Mesothelial cell of epicardium (in vitro differentiated cells): ENCODE measurements around the gene THADA. TPM values are rescaled to one million over a fixed set of nuclear protein-coding genes. Genes with fewer than 3 reads are reported as not detected.

Experiments used
- DNase-seq, 2 experiments: peaks; one replicate each; pipeline ENCODE4 v3.0.0; 2021; ENCODE audit warnings: low spot score in 2 of 2; ENCODE audit not compliant: unreplicated experiment in 2 of 2
- H3K27ac Mint-ChIP-seq: 2 replicates; pipeline ENCODE4 v1.8.0; 2021; ENCODE audit warnings: mixed read lengths
- H3K27me3 Mint-ChIP-seq: 2 replicates; pipeline ENCODE4 v1.8.0; 2021; ENCODE audit warnings: low read depth, mixed read lengths
- H3K36me3 Mint-ChIP-seq: 2 replicates; pipeline ENCODE4 v1.8.0; 2021; ENCODE audit warnings: mixed read lengths
- H3K4me1 Mint-ChIP-seq: 2 replicates; pipeline ENCODE4 v1.8.0; 2021; ENCODE audit warnings: mixed read lengths
- H3K4me3 Mint-ChIP-seq: 2 replicates; pipeline ENCODE4 v1.8.0; 2021; ENCODE audit warnings: mild to moderate bottlenecking, moderate library complexity, mixed read lengths
- H3K9me3 Mint-ChIP-seq: 2 replicates; pipeline ENCODE4 v1.8.0; 2021; ENCODE audit warnings: mixed read lengths
- CTCF ChIP-seq: fragments of 200-600 bp; sonication (generic); IDR thresholded peaks from one replicate; pipeline ENCODE4 v1.5.0; 2021; ENCODE audit warnings: antibody characterized with exemption; ENCODE audit not compliant: unreplicated experiment
- total RNA-seq: library from RNA; stranded (reverse); gene quantifications from 3 replicates; pipeline ENCODE4 v1.2.1, GENCODE V29; 2021

Gene THADA
- total RNA-seq, 1 donor from 2014 or later = 33.6 TPM

- TF ChIP-seq CTCF = no peak
- Mint-ChIP-seq H3K36me3 (no peaks in the 10 kb centered on the region), H3K4me3 (no peak overlapping the region), H3K27me3 (no peaks in the 10 kb centered on the region), H3K9me3 (peaks cover 3% of the 10 kb centered on the region), H3K4me1 (peaks cover 73% of the 10 kb centered on the region), H3K27ac (peak overlapping the region; percentile 91)
- DNase-seq = no peak
These were observed 152.6 kb downstream of the THADA start for GRCh38 chr2:43443282-43443681.

- Mint-ChIP-seq H3K9me3 (peaks cover 3% of the 10 kb centered on the region), H3K4me1 (peaks cover 83% of the 10 kb centered on the region), H3K27ac (no peak overlapping the region), H3K36me3 (no peaks in the 10 kb centered on the region), H3K27me3 (no peaks in the 10 kb centered on the region), H3K4me3 (no peak overlapping the region)
- TF ChIP-seq CTCF = no peak
- DNase-seq = no peak
These were observed 154.6 kb downstream of the THADA start for GRCh38 chr2:43441195-43441594.

- Mint-ChIP-seq H3K36me3 (peaks cover 1% of the 10 kb centered on the region), H3K9me3 (peaks cover 3% of the 10 kb centered on the region), H3K4me3 (no peak overlapping the region), H3K4me1 (peaks cover 70% of the 10 kb centered on the region), H3K27me3 (no peaks in the 10 kb centered on the region), H3K27ac (peak overlapping the region; percentile 94)
- no peak for DNase-seq
- TF ChIP-seq CTCF = no peak
These were observed 156.8 kb downstream of the THADA start for GRCh38 chr2:43438858-43439655.

DNA sequence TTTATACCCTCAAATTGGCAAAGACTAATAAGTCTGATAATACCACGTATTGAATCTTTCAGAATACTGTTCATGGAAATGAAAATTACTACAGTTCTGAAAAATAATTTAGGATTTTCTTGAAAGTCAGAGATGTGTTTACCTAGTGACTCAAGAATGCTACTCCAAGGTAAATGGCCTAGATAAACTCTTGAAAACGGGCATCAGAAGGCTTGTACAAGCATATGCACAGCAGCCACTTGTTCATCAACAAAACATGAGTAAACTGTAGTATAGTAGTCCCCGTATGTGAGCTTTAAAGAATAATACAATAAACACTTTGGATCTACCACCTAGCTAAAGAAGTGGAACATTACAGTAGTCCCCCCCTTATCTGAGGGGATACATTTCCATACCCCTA is 157.5 kb downstream of the THADA start:
- Mint-ChIP-seq H3K4me3 (no peak overlapping the region), H3K4me1 (peaks cover 65% of the 10 kb centered on the region), H3K27ac (peak overlapping the region; percentile 90), H3K36me3 (peaks cover 3% of the 10 kb centered on the region), H3K9me3 (peaks cover 3% of the 10 kb centered on the region), H3K27me3 (no peaks in the 10 kb centered on the region)
- no peak for DNase-seq
- no peak for TF ChIP-seq CTCF

GRCh38 chr2:43437363-43437762 is 158.5 kb downstream of the THADA start:
- peaks cover 10% of the 10 kb centered on the region for H3K9me3 Mint-ChIP-seq
- TF ChIP-seq CTCF = no peak
- no peak for DNase-seq
- H3K36me3 Mint-ChIP-seq = peaks cover 8% of the 10 kb centered on the region
- no peak overlapping the region for H3K4me3 Mint-ChIP-seq
- peak overlapping the region; percentile 86 for H3K27ac Mint-ChIP-seq
- no peaks in the 10 kb centered on the region for H3K27me3 Mint-ChIP-seq
- peaks cover 55% of the 10 kb centered on the region for H3K4me1 Mint-ChIP-seq
